HepG2 (cell line): Measurements from ENCODE around the gene ARL15. TPM values are rescaled to one million over a fixed set of nuclear protein-coding genes. Genes with fewer than 3 reads are reported as not detected.

Source experiments
- ATAC-seq: fragments of 200-7000 bp; cut with Tn5 transposase; 3 replicates; pipeline ENCODE4 v1.9.1; 2020; ENCODE audit warnings: mild to moderate bottlenecking, moderate library complexity
- BruUV-seq: library from RNA; stranded (reverse); fragments of 400-500 nt; replicated peaks from 2 replicates; lab custom pipeline; 2021; lab: Mats Ljungman, UMichigan
- CTCF ChIA-PET: fragments of 300-600 bp; formaldehyde crosslinking; extraction: SDS; loops from one replicate; lab custom pipeline; 2021; ENCODE audit warnings: low total read pairs, inconsistent platforms, low intra/inter-chr PET ratio; lab: Yijun Ruan, JAX
- POLR2A ChIA-PET: fragments of 350-600 bp; sonication (Branson Sonifier 250); formaldehyde crosslinking; loops from one replicate; lab custom pipeline; 2020; ENCODE audit warnings: antibody characterized with exemption, inconsistent platforms; lab: Yijun Ruan, JAX
- DNase-seq: peaks from one replicate; pipeline ENCODE4 v3.0.0-alpha.2; 2015; ENCODE audit warnings: low spot score
- FAIRE-seq: peaks from 3 replicates; lab custom pipeline; 2011; peaks lifted over from hg19 to GRCh38; lab: Jason Lieb, UNC
- H2AFZ ChIP-seq: one replicate; pipeline ENCODE4 v1.6.1; 2011; ENCODE audit warnings: low read length, inconsistent platforms
- H3K27ac ChIP-seq: fragments of 300-600 bp; 3 replicates; pipeline ENCODE4 v1.8.0; 2011; ENCODE audit warnings: mixed run types, mild to moderate bottlenecking, mixed read lengths, low read length, inconsistent platforms; ENCODE audit not compliant: insufficient read depth; ENCODE audit errors: extremely low read length
- H3K27me3 ChIP-seq, 2 experiments: fragments of 200-600 bp in 1 of 2; 2 replicates in 1 of 2; 3 replicates in 1 of 2; pipeline versions ENCODE4 v1.6.0 to v1.8.0; 2011; ENCODE audit warnings: low read length in 2 of 2, mild to moderate bottlenecking in 2 of 2, moderate library complexity in 2 of 2, inconsistent platforms in 1 of 2; ENCODE audit not compliant: insufficient read depth in 2 of 2, control insufficient read depth in 1 of 2
- H3K36me3 ChIP-seq, 2 experiments: fragments of 200-600 bp in 1 of 2; replicated peaks in 1 of 2; 2 replicates in 1 of 2; 3 replicates in 1 of 2; pipeline versions ENCODE4 v1.5.1 to v1.8.0; 2011; ENCODE audit warnings: low read length in 2 of 2, inconsistent platforms in 1 of 2; ENCODE audit not compliant: insufficient read depth in 2 of 2, control insufficient read depth in 1 of 2
- H3K4me1 ChIP-seq: 2 replicates; pipeline ENCODE4 v1.5.1; 2012; ENCODE audit warnings: low read length, inconsistent platforms; ENCODE audit not compliant: insufficient read depth
- H3K4me2 ChIP-seq: 2 replicates; pipeline ENCODE4 v1.6.0; 2011; ENCODE audit warnings: low read depth, low read length, inconsistent platforms
- H3K4me3 ChIP-seq, 3 experiments: fragments of 200-600 bp in 1 of 3; sonication (generic), shearing (Covaris generic) in 1 of 3; replicated peaks in 1 of 3; 2 replicates each; pipeline ENCODE4 v1.5.1; 2011 to 2016; ENCODE audit warnings: low read length in 3 of 3, inconsistent platforms in 2 of 3, low read depth in 2 of 3, mild to moderate bottlenecking in 2 of 3, control low read depth in 1 of 3, mixed read lengths in 1 of 3; ENCODE audit not compliant: insufficient read depth in 1 of 3
- H3K79me2 ChIP-seq: one replicate; pipeline ENCODE4 v1.6.1; 2011; ENCODE audit warnings: low read length, inconsistent platforms; ENCODE audit not compliant: insufficient read depth
- H3K9ac ChIP-seq: 2 replicates; pipeline ENCODE4 v1.6.0; 2011; ENCODE audit warnings: mild to moderate bottlenecking, low read depth, low read length, inconsistent platforms; ENCODE audit not compliant: insufficient read depth
- H3K9me3 ChIP-seq: 2 replicates; pipeline ENCODE4 v1.5.1; 2012; ENCODE audit warnings: mild to moderate bottlenecking, low read length
- H4K20me1 ChIP-seq: 2 replicates; pipeline ENCODE4 v1.6.0; 2011; ENCODE audit warnings: inconsistent platforms, mild to moderate bottlenecking, low read length, moderate library complexity; ENCODE audit not compliant: insufficient read depth
- ESRRA ChIP-seq: sonication (generic); formaldehyde crosslinking; IDR thresholded peaks from 2 replicates; pipeline ENCODE4 v1.5.1; 2020; ENCODE audit warnings: mild to moderate bottlenecking, low read depth, missing genetic modification reagents
- KLF13 ChIP-seq: sonication (generic); formaldehyde crosslinking; IDR thresholded peaks from 2 replicates; pipeline ENCODE4 v1.4.0; 2020; ENCODE audit warnings: mild to moderate bottlenecking, missing genetic modification reagents
- ZBTB40 ChIP-seq, 2 experiments: fragments of 450-650 bp in 1 of 2; sonication (generic) in 1 of 2; formaldehyde crosslinking in 1 of 2; IDR thresholded peaks; 2 replicates each; pipeline versions ENCODE4 v1.6.1 to v1.8.0; 2016 to 2022; ENCODE audit warnings: antibody characterized with exemption in 1 of 2, mild to moderate bottlenecking in 1 of 2, missing genetic modification reagents in 1 of 2
- ZFP37 ChIP-seq: sonication (generic); formaldehyde crosslinking; IDR thresholded peaks from 2 replicates; pipeline ENCODE4 v1.4.0; 2020; ENCODE audit warnings: missing genetic modification reagents, borderline replicate concordance
- ZNF737 ChIP-seq: sonication (generic); formaldehyde crosslinking; IDR thresholded peaks from 2 replicates; pipeline ENCODE4 v1.5.0; 2020; ENCODE audit warnings: missing genetic modification reagents, mild to moderate bottlenecking, borderline replicate concordance
- WGBS: methylation state at CpG from one replicate; pipeline ENCODE4 v1.1.6; 2017; ENCODE audit warnings: low lambda C conversion rate; 5-methylcytosine and 5-hydroxymethylcytosine counted together
- in situ Hi-C: cut with HindIII; loops from 2 replicates; pipeline ENCODE4 v1.10.0; 2017; ENCODE audit warnings: low pct_unique_long_range_greater_than_20kb; ENCODE audit not compliant: extremely low pct_ligation_motif_present
- intact Hi-C: fragments of 100-400 bp; cut with micrococcal nuclease; formaldehyde crosslinking; loops from one replicate; pipeline ENCODE4 v1.10.0; 2022; ENCODE audit not compliant: unreplicated experiment
- polyA plus RNA-seq, 8 experiments: library from polyadenylated mRNA; depleted of rRNA in 3 of 8; stranded (reverse) in 7 of 8; unstranded in 1 of 8; fragments of >200 nt; fragmentation: Illumina TruSeq in 4 of 8; extraction: Trizol in 4 of 8; gene quantifications; 2 replicates each; pipeline versions ENCODE4 v1.2.1 to v1.2.3, GENCODE V29; 2011 to 2016; ENCODE audit warnings: low read depth in 4 of 8, missing spikeins in 1 of 8, mixed read lengths in 1 of 8; ENCODE audit not compliant: insufficient read depth in 1 of 8
- total RNA-seq, 5 experiments: library from RNA; depleted of rRNA; stranded (reverse); fragments of >200 nt; fragmentation: Illumina TruSeq; extraction: Trizol; gene quantifications; 2 replicates each; pipeline ENCODE4 v1.2.3, GENCODE V29; 2016; ENCODE audit warnings: low read depth in 1 of 5
- TF ChIP-seq, protein P1 (sequence below): sonication (generic); formaldehyde crosslinking; IDR thresholded peaks from 2 replicates; pipeline ENCODE4 v1.4.0; 2020; ENCODE audit warnings: mild to moderate bottlenecking, missing genetic modification reagents, borderline replicate concordance
- TF ChIP-seq, protein P2 (sequence below): sonication (generic); formaldehyde crosslinking; IDR thresholded peaks from 2 replicates; pipeline ENCODE4 v1.9.0; 2021; ENCODE audit warnings: missing genetic modification reagents, borderline replicate concordance

The ARL15 gene
- total and polyA plus RNA-seq, 2 of the 13 experiments (the other 11 are each of a cell fraction or from before 2014, with no cell fraction given): 2.5 to 7.7 TPM

DNA sequence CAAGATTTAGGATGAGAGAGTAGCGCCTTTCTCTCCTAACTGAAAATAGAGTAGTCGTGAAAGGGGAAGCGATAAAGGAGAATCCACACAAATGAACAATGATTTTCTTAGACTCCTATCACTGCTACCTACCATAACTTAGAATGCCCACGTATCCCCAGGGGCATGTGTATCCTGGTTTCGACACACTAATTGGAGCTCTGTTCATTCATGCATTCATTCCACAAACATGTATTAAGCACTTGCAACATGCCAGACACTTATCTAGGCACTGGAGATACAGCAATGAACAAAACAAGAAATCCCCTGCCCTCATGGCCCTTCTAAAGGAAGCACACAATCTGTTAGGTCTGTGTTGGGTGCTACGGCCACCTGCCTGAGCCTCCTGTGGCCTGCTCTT lies 40.0 kb downstream of the ARL15 start:
- H2AFZ ChIP-seq: no peak overlapping the region
- no peaks in the 10 kb centered on the region for H3K79me2 ChIP-seq
- no peaks in the 10 kb centered on the region for H3K36me3 ChIP-seq
- in situ Hi-C loops (no loop called here), intact Hi-C loops (no loop called here)
- H3K4me3 ChIP-seq: no peak overlapping the region
- no peak for FAIRE-seq
- POLR2A ChIA-PET: no interaction called here
- no peak for DNase-seq
- peaks cover 10% of the 10 kb centered on the region for H3K4me1 ChIP-seq
- 72% methylated on average over 6 of the region's 6 CpGs for WGBS
- no peak overlapping the region for H3K4me2 ChIP-seq
- H3K9ac ChIP-seq: no peak overlapping the region
- BruUV-seq: no TSS peak
- no peak for ATAC-seq
- CTCF ChIA-PET: no interaction called here
- H3K9me3 ChIP-seq: no peaks in the 10 kb centered on the region
- no peaks in the 10 kb centered on the region for H4K20me1 ChIP-seq
- no peak overlapping the region for H3K27ac ChIP-seq
- H3K27me3 ChIP-seq: no peaks in the 10 kb centered on the region
- TF ChIP-seq ZNF737 (no peak), KLF13 (CRISPR knock-in tag) (no peak), ESRRA (CRISPR knock-in tag) (no peak), ZBTB40 (IDR thresholded peaks at IDR 0.05) (no peak), ZBTB40 (CRISPR knock-in tag; IDR thresholded peaks at IDR 0.05) (no peak), ZFP37 (CRISPR knock-in tag) (no peak)
- TF ChIP-seq, protein P1, sequence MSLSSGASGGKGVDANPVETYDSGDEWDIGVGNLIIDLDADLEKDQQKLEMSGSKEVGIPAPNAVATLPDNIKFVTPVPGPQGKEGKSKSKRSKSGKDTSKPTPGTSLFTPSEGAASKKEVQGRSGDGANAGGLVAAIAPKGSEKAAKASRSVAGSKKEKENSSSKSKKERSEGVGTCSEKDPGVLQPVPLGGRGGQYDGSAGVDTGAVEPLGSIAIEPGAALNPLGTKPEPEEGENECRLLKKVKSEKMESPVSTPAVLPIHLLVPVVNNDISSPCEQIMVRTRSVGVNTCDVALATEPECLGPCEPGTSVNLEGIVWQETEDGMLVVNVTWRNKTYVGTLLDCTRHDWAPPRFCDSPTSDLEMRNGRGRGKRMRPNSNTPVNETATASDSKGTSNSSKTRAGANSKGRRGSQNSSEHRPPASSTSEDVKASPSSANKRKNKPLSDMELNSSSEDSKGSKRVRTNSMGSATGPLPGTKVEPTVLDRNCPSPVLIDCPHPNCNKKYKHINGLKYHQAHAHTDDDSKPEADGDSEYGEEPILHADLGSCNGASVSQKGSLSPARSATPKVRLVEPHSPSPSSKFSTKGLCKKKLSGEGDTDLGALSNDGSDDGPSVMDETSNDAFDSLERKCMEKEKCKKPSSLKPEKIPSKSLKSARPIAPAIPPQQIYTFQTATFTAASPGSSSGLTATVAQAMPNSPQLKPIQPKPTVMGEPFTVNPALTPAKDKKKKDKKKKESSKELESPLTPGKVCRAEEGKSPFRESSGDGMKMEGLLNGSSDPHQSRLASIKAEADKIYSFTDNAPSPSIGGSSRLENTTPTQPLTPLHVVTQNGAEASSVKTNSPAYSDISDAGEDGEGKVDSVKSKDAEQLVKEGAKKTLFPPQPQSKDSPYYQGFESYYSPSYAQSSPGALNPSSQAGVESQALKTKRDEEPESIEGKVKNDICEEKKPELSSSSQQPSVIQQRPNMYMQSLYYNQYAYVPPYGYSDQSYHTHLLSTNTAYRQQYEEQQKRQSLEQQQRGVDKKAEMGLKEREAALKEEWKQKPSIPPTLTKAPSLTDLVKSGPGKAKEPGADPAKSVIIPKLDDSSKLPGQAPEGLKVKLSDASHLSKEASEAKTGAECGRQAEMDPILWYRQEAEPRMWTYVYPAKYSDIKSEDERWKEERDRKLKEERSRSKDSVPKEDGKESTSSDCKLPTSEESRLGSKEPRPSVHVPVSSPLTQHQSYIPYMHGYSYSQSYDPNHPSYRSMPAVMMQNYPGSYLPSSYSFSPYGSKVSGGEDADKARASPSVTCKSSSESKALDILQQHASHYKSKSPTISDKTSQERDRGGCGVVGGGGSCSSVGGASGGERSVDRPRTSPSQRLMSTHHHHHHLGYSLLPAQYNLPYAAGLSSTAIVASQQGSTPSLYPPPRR (CRISPR knock-in tag): no peak
- TF ChIP-seq, protein P2, sequence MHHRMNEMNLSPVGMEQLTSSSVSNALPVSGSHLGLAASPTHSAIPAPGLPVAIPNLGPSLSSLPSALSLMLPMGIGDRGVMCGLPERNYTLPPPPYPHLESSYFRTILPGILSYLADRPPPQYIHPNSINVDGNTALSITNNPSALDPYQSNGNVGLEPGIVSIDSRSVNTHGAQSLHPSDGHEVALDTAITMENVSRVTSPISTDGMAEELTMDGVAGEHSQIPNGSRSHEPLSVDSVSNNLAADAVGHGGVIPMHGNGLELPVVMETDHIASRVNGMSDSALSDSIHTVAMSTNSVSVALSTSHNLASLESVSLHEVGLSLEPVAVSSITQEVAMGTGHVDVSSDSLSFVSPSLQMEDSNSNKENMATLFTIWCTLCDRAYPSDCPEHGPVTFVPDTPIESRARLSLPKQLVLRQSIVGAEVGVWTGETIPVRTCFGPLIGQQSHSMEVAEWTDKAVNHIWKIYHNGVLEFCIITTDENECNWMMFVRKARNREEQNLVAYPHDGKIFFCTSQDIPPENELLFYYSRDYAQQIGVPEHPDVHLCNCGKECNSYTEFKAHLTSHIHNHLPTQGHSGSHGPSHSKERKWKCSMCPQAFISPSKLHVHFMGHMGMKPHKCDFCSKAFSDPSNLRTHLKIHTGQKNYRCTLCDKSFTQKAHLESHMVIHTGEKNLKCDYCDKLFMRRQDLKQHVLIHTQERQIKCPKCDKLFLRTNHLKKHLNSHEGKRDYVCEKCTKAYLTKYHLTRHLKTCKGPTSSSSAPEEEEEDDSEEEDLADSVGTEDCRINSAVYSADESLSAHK (CRISPR knock-in tag): no peak
